GM12891 (cell line): ENCODE data around the gene POLR3B.

Experiments
- POLR2A ChIP-seq: IDR thresholded peaks from 2 replicates; pipeline ENCODE4 v1.6.1; 2011; ENCODE audit warnings: low read depth, low read length, control low read depth
- POLR2AphosphoS5 ChIP-seq: IDR thresholded peaks from 2 replicates; pipeline ENCODE4 v1.6.1; 2011; ENCODE audit warnings: low read depth, low read length, control low read depth

- TF ChIP-seq POLR2AphosphoS5 (no peak), POLR2A (no peak)
These were observed 162.1 kb downstream of the POLR3B start for GRCh38 chr12:106519607-106520021.
